GM18858 (cell line): ENCODE measurements around the gene CCDC61.

ENCODE experiments used
- ATAC-seq: cut with Tn5 transposase; IDR thresholded peaks from one replicate; pipeline ENCODE4 v1.9.1; 2021; ENCODE audit not compliant: unreplicated experiment

The CCDC61 gene

DNA sequence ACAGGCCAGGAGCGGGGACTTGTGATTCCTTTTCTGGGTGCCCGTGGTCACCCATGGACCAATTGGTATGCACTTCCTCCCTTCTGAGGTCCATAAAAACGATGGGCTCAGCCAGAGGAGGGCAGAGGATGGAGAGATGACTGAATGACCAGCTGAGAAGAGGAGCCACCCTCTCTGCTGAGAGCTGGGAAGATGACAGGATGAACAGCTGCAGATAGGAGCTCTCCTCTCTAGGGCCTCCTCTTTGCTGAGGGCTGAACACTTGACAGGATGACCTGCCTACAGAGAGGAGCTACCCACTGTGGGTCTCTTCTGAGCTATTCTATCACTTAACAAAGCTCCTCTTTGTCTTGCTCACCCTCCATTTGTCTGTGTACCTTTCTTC lies 41.5 kb downstream of the CCDC61 start:
- ATAC-seq = no peak

DNA sequence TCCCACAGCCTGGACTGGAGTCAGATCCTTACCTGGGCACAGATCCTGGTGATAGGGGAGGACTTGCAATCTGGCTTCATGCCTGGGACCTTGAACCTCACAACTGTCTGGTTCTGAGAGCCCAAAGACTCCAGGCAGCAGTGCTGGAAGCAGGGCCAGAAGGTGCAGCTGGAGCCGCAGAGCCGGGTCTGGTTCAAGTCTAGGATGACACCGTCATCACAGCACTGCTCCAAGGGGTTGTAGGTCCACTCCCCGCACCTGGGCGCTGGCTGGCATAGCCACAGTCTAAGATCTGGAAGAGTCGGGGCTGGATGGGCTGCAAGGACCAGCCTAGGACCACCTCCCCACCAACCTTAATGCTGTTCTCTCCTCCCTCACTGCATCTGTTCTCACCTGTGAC lies 44.9 kb downstream of the CCDC61 start:
- ATAC-seq = no peak

DNA sequence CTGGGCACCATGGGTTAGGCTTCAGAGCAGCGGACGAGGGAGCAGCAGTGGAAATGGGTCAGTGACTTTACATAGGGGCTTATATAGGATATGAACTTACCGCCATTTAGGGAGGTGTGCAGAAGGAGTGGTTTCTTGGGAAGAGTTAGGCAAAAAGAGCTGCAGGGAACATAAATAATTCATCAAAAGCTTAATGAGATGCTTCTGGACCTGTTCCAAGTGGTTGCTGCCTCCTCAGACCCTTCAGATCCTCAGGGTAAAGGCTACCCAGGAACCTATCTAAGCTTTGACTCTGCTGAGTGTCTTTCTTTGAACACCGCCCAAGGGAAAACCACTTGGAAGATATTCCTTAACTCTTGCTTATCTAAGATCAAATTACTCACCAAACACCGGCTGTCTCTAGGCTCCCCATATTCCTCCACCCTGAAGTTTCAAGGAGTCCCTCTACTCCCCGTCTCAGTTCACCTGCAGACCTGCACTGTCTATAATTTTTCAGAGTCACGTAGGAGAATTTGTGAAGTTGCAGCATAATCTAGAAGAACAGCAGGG lies 45.8 kb downstream of the CCDC61 start, which contains the start of gene IGFL4:
IGFL4 (minus strand) TSS at position 51 of the 549 bp plus-strand sequence; CDS start at position 11, 40 bp downstream.
- ATAC-seq = no peak

DNA sequence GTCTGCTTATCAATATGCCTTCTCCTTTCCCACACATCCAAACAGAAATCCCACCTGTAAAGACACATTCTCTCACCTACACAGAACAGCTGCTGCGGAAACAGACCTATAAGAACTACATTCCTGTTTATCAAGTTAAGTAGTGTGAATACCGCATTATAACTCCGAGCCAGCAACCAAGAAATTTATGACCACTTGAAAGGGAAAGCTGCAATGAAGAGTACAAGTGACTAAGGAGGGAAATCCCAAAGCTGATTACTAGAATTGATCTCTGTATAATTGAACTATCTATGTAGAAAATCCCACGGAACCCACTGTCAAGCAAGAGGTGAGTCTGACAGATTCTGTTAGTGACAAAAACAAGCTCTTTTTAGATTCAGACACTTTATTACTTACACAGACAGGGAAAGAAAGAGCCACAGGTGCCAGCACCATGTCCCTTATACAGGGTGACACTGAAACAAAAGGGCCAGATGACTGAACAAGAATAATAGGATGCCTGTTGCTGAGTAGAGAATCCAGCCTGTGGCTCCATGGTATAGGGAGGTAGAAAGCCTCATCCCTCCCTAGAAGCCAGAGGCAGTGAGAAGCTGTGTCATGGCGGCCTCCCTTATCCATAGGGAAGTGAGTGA lies 47.1 kb downstream of the CCDC61 start:
- no peak for ATAC-seq

DNA sequence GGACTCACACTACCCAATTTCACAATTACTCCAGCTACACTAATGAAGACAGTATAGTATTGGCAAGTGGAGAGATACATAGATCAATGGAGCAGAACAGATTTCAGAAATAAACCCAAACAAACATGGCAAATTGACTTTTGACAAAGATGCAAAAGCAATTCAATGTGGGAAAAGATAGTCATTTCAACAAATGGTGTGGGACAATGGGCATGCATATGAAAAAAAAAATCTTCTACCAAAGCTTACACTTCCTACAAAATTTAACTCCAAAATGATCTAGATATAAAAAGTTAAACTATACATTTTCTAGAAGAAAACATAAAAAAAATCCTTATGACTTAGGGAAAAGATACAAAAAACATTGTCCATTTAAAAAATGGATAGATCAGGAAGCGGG lies 48.3 kb downstream of the CCDC61 start:
- ATAC-seq = no peak

DNA sequence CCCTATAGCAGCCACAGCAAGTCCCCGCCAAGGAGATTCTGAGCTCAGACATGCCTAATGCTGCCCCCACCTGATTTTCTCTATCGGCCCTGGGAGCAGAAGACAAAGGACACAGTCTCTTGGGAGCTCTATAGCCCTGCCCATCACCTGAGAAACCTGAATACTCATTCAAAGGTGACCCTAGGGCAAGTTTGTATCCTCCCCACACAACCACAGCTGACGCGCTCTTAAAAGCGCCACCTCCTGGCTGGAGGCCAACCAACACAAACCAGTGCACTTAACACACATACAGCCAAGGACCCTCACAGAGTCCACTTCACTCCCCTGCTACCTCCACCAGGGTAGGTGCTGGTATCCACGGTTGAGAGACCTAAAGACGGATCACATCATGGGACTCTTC lies 54.3 kb downstream of the CCDC61 start:
- no peak for ATAC-seq

DNA sequence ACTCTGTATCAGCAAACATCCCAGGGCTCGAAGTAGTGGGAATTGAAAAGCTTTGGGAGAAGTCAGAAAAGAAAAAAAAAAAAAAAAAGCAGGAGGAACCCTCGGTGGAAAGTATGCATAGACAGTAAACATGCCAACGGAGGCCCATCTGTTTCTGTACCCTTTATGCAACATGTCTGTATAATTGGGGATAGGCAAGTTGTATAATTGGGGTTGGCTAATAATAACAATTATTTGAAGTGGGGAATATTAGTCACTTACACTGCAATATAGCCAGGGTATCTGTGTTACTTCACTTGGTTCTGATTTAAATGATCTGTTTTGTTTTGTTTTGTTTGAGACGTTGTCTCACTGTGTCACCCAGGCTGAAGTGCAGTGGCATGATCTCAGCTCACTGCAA lies 57.6 kb downstream of the CCDC61 start:
- ATAC-seq = no peak

DNA sequence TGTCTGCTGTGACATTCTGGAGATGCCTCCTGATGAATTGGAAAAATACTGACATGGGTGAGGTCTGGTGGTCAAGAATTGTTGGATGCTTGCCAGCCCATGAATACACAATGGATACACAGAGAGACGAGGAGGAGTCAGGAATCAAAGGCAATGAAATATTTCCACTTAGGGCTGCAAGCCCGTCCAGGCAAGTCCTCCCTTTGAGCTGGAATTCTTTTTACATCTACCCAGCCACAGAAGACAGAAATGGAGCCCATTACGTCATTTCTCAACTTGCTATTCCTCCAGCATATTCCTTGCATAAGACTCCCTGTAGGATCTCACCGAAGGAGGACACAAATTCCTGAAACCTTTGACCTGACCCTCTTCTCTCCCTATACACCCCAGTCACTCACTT lies 61.3 kb downstream of the CCDC61 start:
- no peak for ATAC-seq

DNA sequence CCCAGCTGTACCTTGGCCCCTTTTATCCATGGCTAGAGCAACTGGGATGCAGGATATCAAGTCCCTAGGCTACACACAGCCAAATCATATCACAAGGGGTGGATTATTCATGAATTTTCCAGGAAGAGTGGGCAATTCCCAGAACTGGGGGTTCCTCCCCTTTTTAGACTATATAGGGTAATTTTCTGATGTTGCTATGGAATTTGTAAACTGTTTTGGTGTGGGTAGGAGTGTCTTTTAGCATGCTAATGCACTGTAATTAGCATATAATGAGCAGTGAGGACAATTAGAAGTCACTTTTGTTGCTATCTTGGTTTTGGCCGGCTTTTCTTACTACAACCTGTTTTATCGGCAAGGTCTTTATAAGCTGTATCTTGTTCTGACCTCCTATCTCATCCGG lies 63.5 kb downstream of the CCDC61 start:
- ATAC-seq = no peak

DNA sequence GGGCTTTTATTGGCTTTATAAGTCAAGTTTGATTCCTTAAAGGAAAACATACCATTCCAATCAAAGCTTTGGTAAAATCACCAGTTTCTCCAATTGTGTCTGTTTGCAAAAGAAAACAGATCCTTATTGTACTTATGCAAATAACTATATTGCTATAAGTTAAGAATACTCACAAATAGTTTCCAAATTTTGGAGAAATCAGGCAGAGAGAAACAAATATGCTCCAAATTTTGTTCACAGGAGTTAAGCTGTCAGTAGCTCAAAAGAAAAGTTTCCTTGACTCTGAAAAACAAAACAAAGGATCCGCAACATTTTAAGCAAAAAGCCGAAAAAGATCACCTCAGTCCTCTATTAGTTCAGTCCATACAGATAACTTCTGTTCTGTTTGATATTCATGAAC lies 64.7 kb downstream of the CCDC61 start:
- no peak for ATAC-seq

DNA sequence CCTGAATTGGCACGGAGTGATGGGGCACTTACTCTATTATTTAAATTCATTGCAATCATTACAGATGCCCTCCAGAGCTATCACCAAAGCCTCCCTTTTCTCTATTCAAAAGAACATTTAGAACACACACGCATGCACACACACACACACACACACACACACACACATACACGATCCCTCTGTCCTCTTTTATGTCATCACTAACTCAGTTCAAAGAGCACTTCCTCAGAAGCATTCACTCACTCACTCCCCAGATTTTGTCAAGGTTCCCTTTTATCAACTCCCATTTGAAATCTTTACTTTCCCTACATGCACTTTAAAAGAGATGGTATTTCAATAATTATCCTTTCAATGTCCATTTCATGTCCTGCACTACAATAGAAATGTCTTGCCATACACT lies 67.9 kb downstream of the CCDC61 start:
- no peak for ATAC-seq

DNA sequence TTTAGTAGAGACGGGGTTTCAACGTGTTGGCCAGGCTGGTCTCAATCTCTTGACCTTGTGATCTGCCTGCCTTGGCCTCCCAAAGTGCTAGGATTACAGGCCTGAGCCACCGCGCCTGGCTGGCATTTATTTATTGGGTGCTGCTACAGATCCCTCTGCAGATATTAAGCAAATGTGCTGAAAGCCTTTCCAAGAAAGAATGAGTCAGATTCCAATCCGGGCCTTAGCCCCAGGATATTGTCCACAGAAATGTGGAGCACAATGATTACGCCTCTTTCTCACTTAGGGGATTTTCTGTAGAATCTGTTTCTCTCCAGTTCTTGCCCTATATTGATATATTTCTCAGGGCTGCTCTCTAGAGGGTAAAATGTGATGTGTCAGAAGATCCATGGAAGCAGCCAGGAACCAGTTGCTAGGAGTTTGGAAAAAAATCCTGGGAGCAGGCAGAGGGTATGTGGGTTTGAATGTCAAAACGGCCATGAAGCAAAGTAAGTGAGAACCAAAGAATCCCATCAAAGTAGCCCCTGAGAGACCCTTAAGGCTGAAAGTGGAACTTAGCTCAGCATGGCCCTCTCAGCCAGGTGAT lies 70.3 kb downstream of the CCDC61 start:
- ATAC-seq = no peak

DNA sequence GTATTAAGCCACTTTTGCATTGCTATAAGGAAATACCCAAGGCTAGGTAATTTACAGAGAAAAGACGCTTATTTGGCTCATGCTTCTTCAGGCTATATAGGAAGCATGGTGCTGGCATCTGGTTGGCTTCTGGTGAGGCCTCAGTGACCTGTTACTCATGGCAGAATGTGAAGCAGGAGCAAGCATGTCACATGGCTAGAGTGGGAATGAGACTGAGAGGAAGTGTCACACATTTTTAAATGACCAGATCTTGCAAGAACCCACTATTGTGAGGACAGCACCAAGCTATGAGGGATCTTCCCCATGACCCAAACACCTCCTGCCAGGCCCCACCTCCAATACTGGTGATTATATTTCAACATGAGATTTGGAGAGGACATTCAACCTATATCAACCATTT lies 71.2 kb downstream of the CCDC61 start:
- no peak for ATAC-seq

DNA sequence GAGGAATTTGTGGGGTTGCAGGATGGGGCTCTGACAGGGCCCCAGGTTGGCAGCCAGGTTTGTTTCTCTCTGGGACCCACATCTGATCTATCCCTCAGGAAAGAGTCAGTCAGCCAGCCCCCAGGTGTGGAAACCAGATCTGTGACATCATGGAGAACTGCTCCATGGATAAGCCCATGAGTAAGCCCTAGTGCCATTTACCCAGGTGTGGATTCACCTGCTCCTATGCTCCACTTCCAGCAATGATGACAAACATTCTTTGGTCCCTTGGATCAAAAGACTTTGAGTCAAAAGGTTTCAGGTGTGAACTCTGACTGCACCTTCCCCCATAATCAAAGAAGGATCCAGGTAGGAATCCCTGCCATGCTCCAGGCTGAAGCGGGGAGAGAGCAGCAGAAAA lies 72.4 kb downstream of the CCDC61 start:
- ATAC-seq = no peak
